NT2/D1 (cell line): ENCODE measurements around the gene DLG2.

Source experiments
- DNase-seq: peaks from one replicate; pipeline ENCODE4 v3.0.0-alpha.2; 2011; ENCODE audit warnings: low read depth, low spot score
- H3K27me3 ChIP-seq: 2 replicates; pipeline ENCODE4 v1.6.0; 2011; ENCODE audit warnings: mild to moderate bottlenecking; ENCODE audit not compliant: insufficient read length, insufficient read depth
- H3K36me3 ChIP-seq: 2 replicates; pipeline ENCODE4 v1.6.1; 2011; ENCODE audit warnings: mild to moderate bottlenecking, low read length, mixed read lengths; ENCODE audit not compliant: insufficient read depth, insufficient read length
- H3K4me1 ChIP-seq: 2 replicates; pipeline ENCODE4 v1.5.1; 2011; ENCODE audit not compliant: insufficient read depth, insufficient read length
- H3K4me3 ChIP-seq: 2 replicates; pipeline ENCODE4 v1.5.1; 2011; ENCODE audit warnings: low read depth; ENCODE audit not compliant: insufficient read length
- H3K9ac ChIP-seq: 2 replicates; pipeline ENCODE4 v1.6.0; 2011; ENCODE audit warnings: low read depth; ENCODE audit not compliant: insufficient read length
- H3K9me3 ChIP-seq: 2 replicates; pipeline ENCODE4 v1.5.1; 2011; ENCODE audit warnings: mild to moderate bottlenecking, low read length; ENCODE audit not compliant: insufficient read depth
- SUZ12 ChIP-seq: IDR thresholded peaks from 2 replicates; pipeline ENCODE4 v1.6.1; 2011; ENCODE audit not compliant: insufficient read length, insufficient read depth; ENCODE audit errors: extremely low read depth
- YY1 ChIP-seq: IDR thresholded peaks from 2 replicates; pipeline ENCODE4 v1.6.1; 2011; ENCODE audit not compliant: insufficient read length, insufficient read depth
- ZNF274 ChIP-seq: IDR thresholded peaks from 2 replicates; pipeline ENCODE4 v1.6.1; 2011; ENCODE audit warnings: mild to moderate bottlenecking, low read depth, low read length

The DLG2 gene

DNA sequence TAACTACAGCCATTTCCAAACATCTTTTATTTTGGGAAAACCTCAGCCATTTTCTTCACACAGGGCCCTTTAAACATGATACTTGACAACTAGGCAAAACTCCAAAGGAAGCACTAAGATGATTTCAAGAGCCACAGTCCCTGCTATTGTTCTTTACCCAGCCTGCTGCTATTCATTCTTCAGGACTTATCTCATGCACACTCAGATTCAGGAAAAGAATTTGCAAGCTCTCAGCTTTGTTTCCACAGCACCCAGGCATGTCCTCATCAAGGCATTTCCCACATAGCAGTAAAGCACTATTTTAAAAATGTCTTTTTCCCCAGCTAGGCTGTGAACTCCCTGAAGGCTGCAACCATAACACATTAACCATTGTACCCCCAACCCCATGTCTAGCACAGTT is 1731.6 kb downstream of the DLG2 start:
- peaks cover 3% of the 10 kb centered on the region; the same call in 1 of the 2 replicates for H3K9me3 ChIP-seq
- DNase-seq, result peak; percentile 20
- no peak overlapping the region for H3K9ac ChIP-seq
- TF ChIP-seq YY1, result no peak
- no peak for TF ChIP-seq ZNF274
- TF ChIP-seq SUZ12, result no peak
- no peaks in the 10 kb centered on the region for H3K36me3 ChIP-seq
- H3K4me1 ChIP-seq, result no peaks in the 10 kb centered on the region
- H3K4me3 ChIP-seq, result no peak overlapping the region
- no peaks in the 10 kb centered on the region for H3K27me3 ChIP-seq

- H3K36me3 ChIP-seq, result no peaks in the 10 kb centered on the region
- H3K9ac ChIP-seq, result no peak overlapping the region
- H3K9me3 ChIP-seq, result peaks cover 7% of the 10 kb centered on the region; the same call in 1 of the 2 replicates
- TF ChIP-seq SUZ12 (no peak), YY1 (no peak), ZNF274 (no peak)
- no peaks in the 10 kb centered on the region for H3K4me1 ChIP-seq
- H3K4me3 ChIP-seq, result no peak overlapping the region
- H3K27me3 ChIP-seq, result no peaks in the 10 kb centered on the region
- DNase-seq, result no peak
Measured at GRCh38 chr11:83881428-83881827, 1745.7 kb downstream of the DLG2 start.

DNA sequence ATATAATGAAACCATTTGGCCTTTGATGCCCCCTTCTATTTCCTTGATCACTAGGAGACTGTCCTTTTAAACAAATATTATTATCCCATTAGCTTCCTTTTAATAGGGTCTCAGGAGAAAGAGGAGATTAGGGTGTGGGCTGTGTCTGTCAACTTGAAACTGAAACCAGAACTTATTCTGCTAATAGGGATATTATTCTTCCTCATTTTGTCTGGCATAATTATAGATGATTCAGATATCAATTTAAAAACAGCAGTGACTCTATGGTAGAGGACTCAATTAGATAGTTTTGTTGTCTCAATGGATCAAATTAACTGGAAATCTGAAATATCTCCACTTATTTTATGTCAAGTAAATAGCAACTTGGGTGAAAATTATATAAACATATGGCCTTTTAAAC is 1756.1 kb downstream of the DLG2 start:
- DNase-seq, result no peak
- Histone ChIP-seq H3K4me1 (no peaks in the 10 kb centered on the region), H3K27me3 (no peaks in the 10 kb centered on the region), H3K9ac (no peak overlapping the region), H3K9me3 (no peaks in the 10 kb centered on the region), H3K4me3 (no peak overlapping the region), H3K36me3 (no peaks in the 10 kb centered on the region)
- no peak for TF ChIP-seq YY1
- no peak for TF ChIP-seq ZNF274
- no peak for TF ChIP-seq SUZ12

DNA sequence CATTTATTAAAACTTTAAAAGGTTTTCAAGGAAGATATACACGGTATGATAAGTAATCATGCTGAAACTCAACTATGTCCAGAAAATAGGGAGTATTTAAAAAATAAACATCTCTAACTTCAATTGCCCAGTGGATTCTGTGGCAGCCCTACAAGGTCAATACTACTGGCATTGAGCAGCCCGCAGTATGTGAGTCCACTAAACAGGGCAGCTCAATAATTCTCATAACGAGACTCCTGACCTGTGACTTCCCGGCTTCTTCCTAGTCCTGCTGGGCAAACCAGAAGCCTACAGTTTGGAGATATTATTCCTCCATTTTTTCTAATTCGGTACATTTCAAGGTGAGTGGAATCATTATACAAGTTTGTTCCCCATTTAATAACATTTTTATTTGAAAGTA is 1760.5 kb downstream of the DLG2 start:
- Histone ChIP-seq H3K36me3 (no peaks in the 10 kb centered on the region), H3K27me3 (no peaks in the 10 kb centered on the region), H3K9ac (no peak overlapping the region), H3K9me3 (no peaks in the 10 kb centered on the region), H3K4me3 (no peak overlapping the region), H3K4me1 (no peaks in the 10 kb centered on the region)
- no peak for DNase-seq
- TF ChIP-seq SUZ12 (no peak), ZNF274 (no peak), YY1 (no peak)

GRCh38 chr11:83865636-83866461 is 1761.3 kb downstream of the DLG2 start:
- no peaks in the 10 kb centered on the region for H3K4me1 ChIP-seq
- no peaks in the 10 kb centered on the region for H3K36me3 ChIP-seq
- no peaks in the 10 kb centered on the region for H3K27me3 ChIP-seq
- H3K9ac ChIP-seq, result no peak overlapping the region
- DNase-seq, result no peak
- TF ChIP-seq SUZ12 (no peak), YY1 (no peak), ZNF274 (no peak)
- H3K4me3 ChIP-seq, result no peak overlapping the region
- no peaks in the 10 kb centered on the region for H3K9me3 ChIP-seq

GRCh38 chr11:83864412-83865057 is 1762.6 kb downstream of the DLG2 start:
- Histone ChIP-seq H3K9me3 (no peaks in the 10 kb centered on the region; the same call in 1 of the 2 replicates), H3K4me1 (no peaks in the 10 kb centered on the region), H3K4me3 (no peak overlapping the region), H3K27me3 (no peaks in the 10 kb centered on the region), H3K9ac (no peak overlapping the region), H3K36me3 (no peaks in the 10 kb centered on the region)
- TF ChIP-seq YY1, result no peak
- TF ChIP-seq ZNF274, result no peak
- no peak for TF ChIP-seq SUZ12
- DNase-seq, result no peak

DNA sequence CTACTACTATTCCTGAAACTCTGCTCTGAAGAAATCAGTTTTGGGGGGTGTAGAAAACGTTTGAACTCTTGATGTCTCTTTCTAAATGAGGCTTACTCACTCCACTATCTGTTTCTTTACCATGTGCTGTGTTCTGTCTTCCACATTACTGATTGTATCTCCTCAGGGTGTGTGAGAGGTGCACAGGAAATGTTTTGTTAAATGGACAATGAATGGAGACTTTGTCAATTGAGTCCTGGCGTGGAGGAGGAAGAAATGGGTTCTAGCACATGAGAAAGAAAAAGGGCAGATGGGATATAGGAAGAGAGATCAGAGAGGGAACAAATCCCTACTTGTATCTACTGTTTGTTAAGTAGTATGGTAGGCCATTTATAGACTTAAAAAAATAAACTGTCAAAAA is 1763.9 kb downstream of the DLG2 start:
- TF ChIP-seq ZNF274, result no peak
- TF ChIP-seq YY1, result no peak
- no peak for TF ChIP-seq SUZ12
- no peak for DNase-seq

More for the DNA sequence above, 1763.9 kb downstream of the DLG2 start:
- Histone ChIP-seq H3K9me3 (no peaks in the 10 kb centered on the region; the same call in 1 of the 2 replicates), H3K4me3 (no peak overlapping the region), H3K36me3 (no peaks in the 10 kb centered on the region), H3K4me1 (no peaks in the 10 kb centered on the region), H3K27me3 (no peaks in the 10 kb centered on the region), H3K9ac (no peak overlapping the region)
